Liver (tissue), 3 donors: ENCODE data around the gene RAPH1.

ENCODE experiments used
- GABPA ChIP-seq, 2 donors: IDR thresholded peaks in 1 of 2; conservative IDR thresholded peaks in 1 of 2; 2 replicates each; pipeline ENCODE4 v1.6.1; 2016; ENCODE audit warnings: antibody characterized with exemption in 2 of 2, mild to moderate bottlenecking in 1 of 2, moderate library complexity in 1 of 2
- JUND ChIP-seq, 2 donors: IDR thresholded peaks; 2 replicates each; pipeline ENCODE4 v1.6.1; 2016; ENCODE audit warnings: antibody characterized with exemption in 2 of 2
- SP1 ChIP-seq: IDR thresholded peaks from 2 replicates; pipeline ENCODE4 v1.6.1; 2018; ENCODE audit warnings: antibody characterized with exemption, mild to moderate bottlenecking
- TF ChIP-seq, protein P1 (sequence below): fragments of 150-350 bp; IDR thresholded peaks from 2 replicates; pipeline ENCODE4 v1.5.1; 2017; ENCODE audit warnings: improper control_type of control experiment, low read depth, low read length; ENCODE audit not compliant: missing input control
- TF ChIP-seq, protein P2 (sequence below): IDR thresholded peaks from 2 replicates; pipeline ENCODE4 v1.6.1; 2016; ENCODE audit warnings: antibody characterized with exemption
- TF ChIP-seq, protein P3 (sequence below): IDR thresholded peaks from 2 replicates; pipeline ENCODE4 v1.6.1; 2016; ENCODE audit warnings: antibody characterized with exemption
- donor health status: healthy.
- donor health status: healthy.

GRCh38 chr2:203431391-203432185 lies 103.5 kb downstream of the RAPH1 start:
- TF ChIP-seq, protein P1, sequence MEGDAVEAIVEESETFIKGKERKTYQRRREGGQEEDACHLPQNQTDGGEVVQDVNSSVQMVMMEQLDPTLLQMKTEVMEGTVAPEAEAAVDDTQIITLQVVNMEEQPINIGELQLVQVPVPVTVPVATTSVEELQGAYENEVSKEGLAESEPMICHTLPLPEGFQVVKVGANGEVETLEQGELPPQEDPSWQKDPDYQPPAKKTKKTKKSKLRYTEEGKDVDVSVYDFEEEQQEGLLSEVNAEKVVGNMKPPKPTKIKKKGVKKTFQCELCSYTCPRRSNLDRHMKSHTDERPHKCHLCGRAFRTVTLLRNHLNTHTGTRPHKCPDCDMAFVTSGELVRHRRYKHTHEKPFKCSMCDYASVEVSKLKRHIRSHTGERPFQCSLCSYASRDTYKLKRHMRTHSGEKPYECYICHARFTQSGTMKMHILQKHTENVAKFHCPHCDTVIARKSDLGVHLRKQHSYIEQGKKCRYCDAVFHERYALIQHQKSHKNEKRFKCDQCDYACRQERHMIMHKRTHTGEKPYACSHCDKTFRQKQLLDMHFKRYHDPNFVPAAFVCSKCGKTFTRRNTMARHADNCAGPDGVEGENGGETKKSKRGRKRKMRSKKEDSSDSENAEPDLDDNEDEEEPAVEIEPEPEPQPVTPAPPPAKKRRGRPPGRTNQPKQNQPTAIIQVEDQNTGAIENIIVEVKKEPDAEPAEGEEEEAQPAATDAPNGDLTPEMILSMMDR: no peak
- TF ChIP-seq GABPA (IDR thresholded peaks at IDR 0.05 in 1 of 2, conservative IDR thresholded peaks at IDR 0.05 in 1 of 2) (no peak), JUND (IDR thresholded peaks at IDR 0.05) (no peak), SP1 (no peak)
- TF ChIP-seq, protein P2, sequence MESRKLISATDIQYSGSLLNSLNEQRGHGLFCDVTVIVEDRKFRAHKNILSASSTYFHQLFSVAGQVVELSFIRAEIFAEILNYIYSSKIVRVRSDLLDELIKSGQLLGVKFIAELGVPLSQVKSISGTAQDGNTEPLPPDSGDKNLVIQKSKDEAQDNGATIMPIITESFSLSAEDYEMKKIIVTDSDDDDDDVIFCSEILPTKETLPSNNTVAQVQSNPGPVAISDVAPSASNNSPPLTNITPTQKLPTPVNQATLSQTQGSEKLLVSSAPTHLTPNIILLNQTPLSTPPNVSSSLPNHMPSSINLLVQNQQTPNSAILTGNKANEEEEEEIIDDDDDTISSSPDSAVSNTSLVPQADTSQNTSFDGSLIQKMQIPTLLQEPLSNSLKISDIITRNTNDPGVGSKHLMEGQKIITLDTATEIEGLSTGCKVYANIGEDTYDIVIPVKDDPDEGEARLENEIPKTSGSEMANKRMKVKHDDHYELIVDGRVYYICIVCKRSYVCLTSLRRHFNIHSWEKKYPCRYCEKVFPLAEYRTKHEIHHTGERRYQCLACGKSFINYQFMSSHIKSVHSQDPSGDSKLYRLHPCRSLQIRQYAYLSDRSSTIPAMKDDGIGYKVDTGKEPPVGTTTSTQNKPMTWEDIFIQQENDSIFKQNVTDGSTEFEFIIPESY: no peak
- TF ChIP-seq, protein P3, sequence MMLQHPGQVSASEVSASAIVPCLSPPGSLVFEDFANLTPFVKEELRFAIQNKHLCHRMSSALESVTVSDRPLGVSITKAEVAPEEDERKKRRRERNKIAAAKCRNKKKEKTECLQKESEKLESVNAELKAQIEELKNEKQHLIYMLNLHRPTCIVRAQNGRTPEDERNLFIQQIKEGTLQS: no peak
